ENCODE data around the gene MAPK11. TPM values are rescaled to one million over a fixed set of nuclear protein-coding genes. Genes with fewer than 3 reads are reported as not detected.
"Not testable (repeated sequence)": the region's sequence is repeated elsewhere in the genome, so short reads cannot be mapped to it uniquely, and the experiment has no call there.

Gene MAPK11
- total and polyA plus RNA-seq, 2 donors (not counting 1 experiment from before 2014, with no cell fraction given): 8.1 to 9.9 TPM

- peaks cover 0 to 18% (median 4%) of the 10 kb centered on the region in 4 experiments for H3K27me3 ChIP-seq (replicated peaks in 1 of 4; ENCODE audit: control extremely low read depth in 1 of 4, control insufficient read depth in 3 of 4, insufficient read depth in 4 of 4, low read length in 3 of 4)
- WGBS (ENCODE audit: insufficient coverage): 37% methylated on average over 3 of the region's 7 CpGs
- H3K36me3 ChIP-seq (replicated peaks in 1 of 2; ENCODE audit: control extremely low read depth in 1 of 2, control insufficient read depth in 1 of 2, extremely low read depth in 1 of 2, insufficient read depth in 2 of 2, low read length in 1 of 2): no peaks in the 10 kb centered on the region
- DNase-seq (peak; percentile 75), ATAC-seq (ENCODE audit: low read depth) (peak; percentile 18)
- TF ChIP-seq, protein P1, sequence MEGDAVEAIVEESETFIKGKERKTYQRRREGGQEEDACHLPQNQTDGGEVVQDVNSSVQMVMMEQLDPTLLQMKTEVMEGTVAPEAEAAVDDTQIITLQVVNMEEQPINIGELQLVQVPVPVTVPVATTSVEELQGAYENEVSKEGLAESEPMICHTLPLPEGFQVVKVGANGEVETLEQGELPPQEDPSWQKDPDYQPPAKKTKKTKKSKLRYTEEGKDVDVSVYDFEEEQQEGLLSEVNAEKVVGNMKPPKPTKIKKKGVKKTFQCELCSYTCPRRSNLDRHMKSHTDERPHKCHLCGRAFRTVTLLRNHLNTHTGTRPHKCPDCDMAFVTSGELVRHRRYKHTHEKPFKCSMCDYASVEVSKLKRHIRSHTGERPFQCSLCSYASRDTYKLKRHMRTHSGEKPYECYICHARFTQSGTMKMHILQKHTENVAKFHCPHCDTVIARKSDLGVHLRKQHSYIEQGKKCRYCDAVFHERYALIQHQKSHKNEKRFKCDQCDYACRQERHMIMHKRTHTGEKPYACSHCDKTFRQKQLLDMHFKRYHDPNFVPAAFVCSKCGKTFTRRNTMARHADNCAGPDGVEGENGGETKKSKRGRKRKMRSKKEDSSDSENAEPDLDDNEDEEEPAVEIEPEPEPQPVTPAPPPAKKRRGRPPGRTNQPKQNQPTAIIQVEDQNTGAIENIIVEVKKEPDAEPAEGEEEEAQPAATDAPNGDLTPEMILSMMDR (IDR thresholded peaks at IDR 0.05): peak; percentile 39
- TF ChIP-seq EZH2 (IDR thresholded peaks at IDR 0.05; ENCODE audit: borderline replicate concordance, insufficient read depth, low read depth, low read length, poor library complexity, severe bottlenecking): no peak
- no peak overlapping the region for H3K4me3 ChIP-seq (ENCODE audit: control extremely low read depth in 1 of 5, extremely low read depth in 1 of 5, insufficient read depth in 1 of 5, low read depth in 2 of 5, low read length in 4 of 5)
- peaks cover 11% of the 10 kb centered on the region for H4K20me1 ChIP-seq (ENCODE audit: control insufficient read depth, insufficient read depth, low read length, poor library complexity, severe bottlenecking)
- peaks cover 16 to 25% of the 10 kb centered on the region in 2 donors for H3K4me1 ChIP-seq (ENCODE audit: control insufficient read depth in 2 of 2, insufficient read depth in 2 of 2, low read length in 2 of 2)
- no peaks in the 10 kb centered on the region for H3K79me2 ChIP-seq (ENCODE audit: control insufficient read depth, insufficient read depth, low read length)
- Mint-ChIP-seq H3K9me3 (ENCODE audit: insufficient read depth) (no peaks in the 10 kb centered on the region), H3K27ac (no peak overlapping the region), H3K27me3 (no peaks in the 10 kb centered on the region), H3K4me3 (no peak overlapping the region), H3K4me1 (peaks cover 13% of the 10 kb centered on the region)
- H3K4me2 ChIP-seq (replicated peaks; ENCODE audit: low read depth, low read length, poor library complexity, severe bottlenecking): no peak overlapping the region
- intact Hi-C loops (cut with micrococcal nuclease): loop anchor here (1.0 kb wide), 1 partner anchor 68 kb away; no protein-coding TSS in a partner anchor
- no peaks in the 10 kb centered on the region for H3K9me3 ChIP-seq (ENCODE audit: control extremely low read depth in 1 of 3, control insufficient read depth in 2 of 3, insufficient read depth in 1 of 3, low read length in 2 of 3)
- no peak overlapping the region for H3K9ac ChIP-seq (ENCODE audit: low read length)
- CTCF ChIA-PET: interaction anchor here (1.0 to 1.8 kb wide), 6 partner anchors 19 to 68 kb away, joined by 3 to 6 read pairs (median 4); partner anchors contain the start of gene HDAC10
- POLR2A ChIA-PET: no interaction called here
- H3K27ac ChIP-seq (ENCODE audit: low read length in 2 of 2): no peak overlapping the region
- no peak overlapping the region for H2AFZ ChIP-seq (ENCODE audit: insufficient read depth, low read depth, low read length, poor library complexity, severe bottlenecking)
These were observed 4.1 kb upstream of the MAPK11 start for GRCh38 chr22:50274311-50274710.

DNA sequence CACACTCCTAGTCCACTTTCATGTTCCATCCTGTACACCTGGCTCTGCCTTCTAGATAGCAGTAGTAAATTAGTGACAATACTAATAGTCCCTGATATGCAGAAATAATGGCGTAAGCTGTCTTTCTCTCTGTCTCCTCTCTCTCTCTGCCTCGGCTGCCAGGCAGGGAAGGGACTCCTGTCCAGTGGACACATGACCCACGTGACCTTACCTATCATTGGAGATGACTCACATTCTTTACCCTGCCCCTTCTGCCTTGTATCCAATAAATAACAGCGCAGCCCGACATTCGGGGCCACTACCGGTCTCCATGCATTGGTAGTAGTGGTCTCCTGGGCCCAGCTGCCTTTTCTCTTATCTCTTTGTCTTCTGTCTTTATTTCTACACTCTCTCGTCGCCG lies 3.6 kb upstream of the MAPK11 start:
- ATAC-seq (ENCODE audit: low read depth); H3K27ac Mint-ChIP-seq; H3K36me3 ChIP-seq (replicated peaks in 1 of 2; ENCODE audit: control extremely low read depth in 1 of 2, control insufficient read depth in 1 of 2, extremely low read depth in 1 of 2, insufficient read depth in 2 of 2, low read length in 1 of 2); POLR2A ChIA-PET; H3K4me2 ChIP-seq (replicated peaks; ENCODE audit: low read depth, low read length, poor library complexity, severe bottlenecking); H3K27ac ChIP-seq (ENCODE audit: low read length in 2 of 2); H3K9me3 Mint-ChIP-seq (ENCODE audit: insufficient read depth); H3K79me2 ChIP-seq (ENCODE audit: control insufficient read depth, insufficient read depth, low read length); H3K9me3 ChIP-seq (ENCODE audit: control extremely low read depth in 1 of 3, control insufficient read depth in 2 of 3, insufficient read depth in 1 of 3, low read length in 2 of 3); DNase-seq; H3K4me3 Mint-ChIP-seq; H3K27me3 Mint-ChIP-seq; H3K4me3 ChIP-seq (ENCODE audit: control extremely low read depth in 1 of 5, extremely low read depth in 1 of 5, insufficient read depth in 1 of 5, low read depth in 2 of 5, low read length in 4 of 5); H2AFZ ChIP-seq (ENCODE audit: insufficient read depth, low read depth, low read length, poor library complexity, severe bottlenecking); H3K9ac ChIP-seq (ENCODE audit: low read length): not testable (repeated sequence)
- Histone ChIP-seq H4K20me1 (ENCODE audit: control insufficient read depth, insufficient read depth, low read length, poor library complexity, severe bottlenecking) (peaks cover 11% of the 10 kb centered on the region), H3K27me3 (replicated peaks in 1 of 4; ENCODE audit: control extremely low read depth in 1 of 4, control insufficient read depth in 3 of 4, insufficient read depth in 4 of 4, low read length in 3 of 4) (peaks cover 0 to 23% (median 6%) of the 10 kb centered on the region in 4 experiments), H3K4me1 (ENCODE audit: control insufficient read depth in 2 of 2, insufficient read depth in 2 of 2, low read length in 2 of 2) (peaks cover 16 to 28% of the 10 kb centered on the region in 2 donors)
- peaks cover 13% of the 10 kb centered on the region for H3K4me1 Mint-ChIP-seq
- WGBS (ENCODE audit: insufficient coverage): 95% methylated on average over 6 of the region's 10 CpGs
- CTCF ChIA-PET: interaction anchor here (1.0 to 1.8 kb wide), 7 partner anchors 19 to 68 kb away, joined by 3 to 6 read pairs (median 4); partner anchors contain the start of genes HDAC10 and TUBGCP6
- intact Hi-C loops (cut with micrococcal nuclease): loop anchor here (1.0 kb wide), 1 partner anchor 69 kb away; no protein-coding TSS in a partner anchor

GRCh38 chr22:50273352-50273751 lies 3.2 kb upstream of the MAPK11 start:
- intact Hi-C loops (cut with micrococcal nuclease); H3K4me3 ChIP-seq (ENCODE audit: control extremely low read depth in 1 of 5, extremely low read depth in 1 of 5, insufficient read depth in 1 of 5, low read depth in 2 of 5, low read length in 4 of 5); H3K9me3 Mint-ChIP-seq (ENCODE audit: insufficient read depth); H3K4me3 Mint-ChIP-seq; H3K9me3 ChIP-seq (ENCODE audit: control extremely low read depth in 1 of 3, control insufficient read depth in 2 of 3, insufficient read depth in 1 of 3, low read length in 2 of 3); H3K36me3 ChIP-seq (replicated peaks in 1 of 2; ENCODE audit: control extremely low read depth in 1 of 2, control insufficient read depth in 1 of 2, extremely low read depth in 1 of 2, insufficient read depth in 2 of 2, low read length in 1 of 2); H3K27me3 Mint-ChIP-seq; H2AFZ ChIP-seq (ENCODE audit: insufficient read depth, low read depth, low read length, poor library complexity, severe bottlenecking); H3K79me2 ChIP-seq (ENCODE audit: control insufficient read depth, insufficient read depth, low read length); H3K27ac Mint-ChIP-seq; H3K9ac ChIP-seq (ENCODE audit: low read length); POLR2A ChIA-PET; ATAC-seq (ENCODE audit: low read depth); DNase-seq; H3K27ac ChIP-seq (ENCODE audit: low read length in 2 of 2); H3K4me2 ChIP-seq (replicated peaks; ENCODE audit: low read depth, low read length, poor library complexity, severe bottlenecking): not testable (repeated sequence)
- 83% methylated on average over 1 of the region's 11 CpGs for WGBS (ENCODE audit: insufficient coverage)
- H3K4me1 ChIP-seq (ENCODE audit: control insufficient read depth in 2 of 2, insufficient read depth in 2 of 2, low read length in 2 of 2): peaks cover 16 to 29% of the 10 kb centered on the region in 2 donors
- peaks cover 16% of the 10 kb centered on the region for H3K4me1 Mint-ChIP-seq
- peaks cover 0 to 23% (median 7%) of the 10 kb centered on the region in 4 experiments for H3K27me3 ChIP-seq (replicated peaks in 1 of 4; ENCODE audit: control extremely low read depth in 1 of 4, control insufficient read depth in 3 of 4, insufficient read depth in 4 of 4, low read length in 3 of 4)
- peaks cover 11% of the 10 kb centered on the region for H4K20me1 ChIP-seq (ENCODE audit: control insufficient read depth, insufficient read depth, low read length, poor library complexity, severe bottlenecking)
- CTCF ChIA-PET: interaction anchor here (0.6 to 2.0 kb wide), 9 partner anchors 18 to 69 kb away, joined by 3 to 6 read pairs (median 5); partner anchors contain the start of genes HDAC10 and TUBGCP6

All from B cell (primary cell).